Measurements from ENCODE around the gene PLSCR4. TPM values are rescaled to one million over a fixed set of nuclear protein-coding genes. Genes with fewer than 3 reads are reported as not detected.
A peak's percentile ranks its signal among the peaks of the same experiment; 100 is the strongest.

PLSCR4 gene
- total RNA-seq, 1 donor from 2014 or later: 55.6 TPM

GRCh38 chr3:146191051-146191450 is 59.9 kb downstream of the PLSCR4 start:
- DNase-seq: no peak

DNA sequence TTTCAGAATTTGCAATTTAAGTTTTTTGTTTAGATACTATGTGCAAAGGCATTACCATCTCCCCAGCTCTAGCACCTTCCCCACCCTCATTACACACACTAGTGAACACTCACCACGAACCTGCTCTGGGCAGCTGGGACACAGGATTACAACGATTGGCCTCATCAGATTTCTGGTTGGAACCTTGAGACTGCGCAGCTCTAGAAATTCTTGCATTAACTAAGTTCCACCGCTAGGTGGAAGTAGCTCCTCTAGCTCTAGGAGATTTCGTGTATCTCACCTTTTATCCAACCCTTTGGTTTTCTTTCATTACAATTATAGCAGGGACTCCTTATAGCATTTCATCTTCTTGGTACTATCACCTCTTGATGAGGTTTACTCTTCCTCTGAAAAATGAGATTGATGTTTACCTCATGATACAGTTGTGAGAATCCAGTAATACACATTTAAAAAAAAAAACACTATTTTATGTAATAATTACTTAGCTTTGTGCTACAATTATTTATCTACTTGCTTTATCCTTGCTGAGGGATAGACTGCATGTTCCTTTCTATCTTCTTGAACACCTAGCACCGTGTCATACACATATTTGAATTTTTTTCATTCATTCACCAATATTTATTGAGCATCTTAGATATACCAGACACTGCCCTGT is 61.3 kb downstream of the PLSCR4 start:
- DNase-seq: peak; percentile 69

GRCh38 chr3:146187334-146187950 is 63.5 kb downstream of the PLSCR4 start:
- peak; percentile 52 for DNase-seq

DNA sequence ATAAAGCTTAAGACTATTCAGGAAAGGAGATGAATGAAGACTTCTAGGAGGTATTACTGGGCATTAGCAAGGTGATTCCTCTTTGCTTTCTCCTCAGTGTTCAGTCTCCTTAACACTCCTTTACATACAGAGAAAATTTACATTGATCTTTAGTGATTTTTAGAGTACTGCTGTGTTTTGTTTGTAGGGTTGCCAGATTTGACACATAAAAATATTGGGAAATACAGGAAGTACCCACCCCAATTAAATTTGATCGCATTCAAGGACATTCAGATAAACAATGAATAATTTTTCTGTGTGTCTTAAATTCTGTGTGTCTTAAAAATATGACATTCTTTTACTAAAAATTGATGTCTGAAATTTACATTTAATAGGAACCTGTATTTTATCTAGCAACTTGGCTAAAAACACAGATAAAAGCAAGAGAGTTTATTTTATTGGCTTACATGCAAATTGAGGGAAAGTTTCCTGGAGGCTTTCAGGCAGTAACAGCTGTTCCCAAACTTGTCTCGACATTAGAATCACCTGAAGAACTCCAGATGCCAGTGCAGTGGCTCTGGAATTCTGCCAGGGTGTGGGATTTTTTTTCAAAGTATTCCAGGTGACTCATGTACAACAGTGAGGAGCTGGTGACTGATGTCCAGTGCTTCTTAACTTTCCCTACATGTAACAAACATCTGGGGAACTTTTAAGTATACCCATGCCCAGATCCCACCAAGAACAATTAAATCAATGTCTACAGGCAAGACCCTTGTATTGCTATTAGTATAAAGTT is 66.5 kb downstream of the PLSCR4 start:
- DNase-seq: peak; percentile 30

DNA sequence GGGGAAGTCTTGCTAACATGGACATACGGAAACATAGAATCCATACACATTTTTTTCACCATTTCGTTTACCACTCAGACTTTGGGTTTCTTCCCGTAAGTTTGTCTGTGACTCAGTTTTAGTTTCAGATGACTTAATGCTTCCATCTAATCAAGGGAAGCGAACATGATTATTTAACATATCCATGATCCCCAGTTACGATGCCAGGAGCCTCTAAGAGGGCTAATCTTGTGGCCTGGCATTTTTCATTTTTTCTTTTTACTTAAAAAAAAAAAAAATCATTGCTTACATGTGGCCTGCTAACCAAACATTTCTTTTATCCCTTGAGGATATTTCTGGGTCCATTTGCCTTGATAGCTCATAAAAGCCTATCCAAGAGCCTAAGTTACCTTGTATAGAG is 69.7 kb downstream of the PLSCR4 start:
- DNase-seq: no peak

GRCh38 chr3:146180376-146180775 is 70.5 kb downstream of the PLSCR4 start:
- no peak for DNase-seq

GRCh38 chr3:146178006-146178689 is 72.8 kb downstream of the PLSCR4 start:
- peak; percentile 37 for DNase-seq

- DNase-seq: peak; percentile 44
Observed at GRCh38 chr3:146177519-146177918, 73.4 kb downstream of the PLSCR4 start.

- no peak for DNase-seq
Observed at GRCh38 chr3:146177072-146177471, 73.8 kb downstream of the PLSCR4 start.

- no peak for DNase-seq
Observed at GRCh38 chr3:146172586-146172985, 78.3 kb downstream of the PLSCR4 start.

- DNase-seq: no peak
Observed at GRCh38 chr3:146170591-146170990, 80.3 kb downstream of the PLSCR4 start.

DNA sequence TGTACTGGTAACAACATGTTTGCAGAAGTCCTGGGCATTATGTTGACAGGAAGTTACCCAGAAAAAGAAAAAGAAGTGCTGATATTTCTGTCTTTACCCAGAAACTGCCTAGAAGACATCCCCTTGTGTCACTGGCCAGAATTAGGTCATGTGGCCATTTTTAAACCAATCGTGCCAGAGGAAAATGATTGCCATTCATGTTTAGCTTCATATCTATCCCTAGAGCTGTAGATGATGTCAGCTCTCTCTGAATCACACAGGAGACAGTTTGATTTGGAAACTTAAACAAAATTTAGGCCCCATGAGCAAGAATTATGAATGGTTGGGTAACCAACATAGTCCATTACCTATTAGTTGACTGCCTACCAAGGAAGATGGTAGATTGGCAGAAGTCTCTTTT is 81.0 kb downstream of the PLSCR4 start:
- no peak for DNase-seq

DNA sequence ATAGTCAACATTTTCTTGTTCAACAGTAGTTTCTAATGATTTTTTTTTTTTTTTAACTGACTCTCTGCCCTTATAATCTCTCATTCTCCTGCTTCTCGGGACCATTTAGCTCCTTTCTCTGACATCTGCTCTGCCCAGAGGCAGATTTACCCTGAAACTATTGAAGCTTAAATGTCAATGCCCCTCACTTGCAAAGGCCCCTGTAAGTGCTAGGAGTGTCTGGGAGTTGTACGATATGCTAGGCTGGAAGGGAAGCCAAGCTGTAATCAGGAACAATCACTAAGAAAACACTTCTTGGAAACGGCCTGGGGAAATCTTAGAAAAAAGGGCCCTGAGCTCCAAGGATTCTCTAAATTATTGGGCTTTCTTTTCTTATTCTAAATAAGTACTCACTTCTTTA is 84.1 kb downstream of the PLSCR4 start:
- DNase-seq: no peak

DNA sequence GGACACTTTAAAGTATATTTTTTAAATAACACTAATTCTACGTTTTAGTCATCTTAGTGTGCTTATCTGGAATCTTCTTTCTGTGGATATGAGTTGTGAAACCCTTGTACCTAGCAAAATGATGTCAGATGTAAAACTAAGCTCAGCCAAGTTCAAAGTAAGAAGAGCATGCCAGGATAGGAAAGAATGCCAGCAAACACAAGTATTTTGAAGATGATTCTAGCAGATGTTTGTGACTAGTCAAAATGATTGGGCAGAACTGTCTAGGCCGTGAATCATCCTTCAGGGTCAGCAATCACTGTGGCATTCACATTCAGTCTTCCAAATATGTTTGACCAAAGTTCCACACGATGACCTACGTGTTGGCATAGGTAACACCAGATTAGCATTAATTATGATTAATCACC is 84.5 kb downstream of the PLSCR4 start:
- DNase-seq: no peak

DNA sequence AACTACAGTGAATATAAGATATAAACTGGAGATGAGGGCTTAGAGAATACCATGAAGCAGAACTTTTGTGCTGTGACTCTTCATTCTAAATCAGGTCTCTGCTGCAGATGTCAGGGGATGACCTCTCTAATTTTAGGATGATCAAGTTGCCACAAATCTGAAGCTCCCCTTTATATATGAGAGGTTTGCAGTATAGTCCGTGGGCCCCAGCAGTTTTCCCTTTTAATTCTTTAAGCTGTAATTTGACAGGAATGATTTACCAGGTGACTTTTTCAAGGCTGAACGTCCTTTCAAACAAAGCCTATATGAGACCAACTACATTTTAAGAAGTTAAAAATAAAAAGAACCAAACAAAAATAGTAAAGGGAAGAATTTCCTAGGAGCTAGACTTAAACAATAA is 85.0 kb downstream of the PLSCR4 start:
- DNase-seq: no peak

- DNase-seq: no peak
Observed at GRCh38 chr3:146164971-146165769, 85.7 kb downstream of the PLSCR4 start.

DNA sequence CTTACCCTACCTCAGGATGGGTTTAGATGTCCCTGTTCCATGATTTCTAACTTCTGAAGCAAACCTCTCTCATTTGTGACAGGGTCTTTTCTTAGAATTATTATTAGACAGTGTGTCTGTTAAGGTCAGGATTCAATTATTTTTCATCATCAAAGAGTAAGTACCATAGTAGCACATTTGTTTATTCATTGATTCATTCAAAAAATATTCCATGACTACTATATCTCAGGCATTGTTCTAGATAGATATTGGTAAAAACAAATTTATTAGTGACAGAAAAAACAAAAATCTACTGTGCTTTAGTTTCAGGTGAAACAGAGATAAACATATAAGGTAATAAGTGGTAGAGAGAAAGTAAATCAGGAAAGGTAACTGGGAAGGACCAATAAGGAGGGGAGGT is 86.4 kb downstream of the PLSCR4 start:
- DNase-seq: no peak

DNA sequence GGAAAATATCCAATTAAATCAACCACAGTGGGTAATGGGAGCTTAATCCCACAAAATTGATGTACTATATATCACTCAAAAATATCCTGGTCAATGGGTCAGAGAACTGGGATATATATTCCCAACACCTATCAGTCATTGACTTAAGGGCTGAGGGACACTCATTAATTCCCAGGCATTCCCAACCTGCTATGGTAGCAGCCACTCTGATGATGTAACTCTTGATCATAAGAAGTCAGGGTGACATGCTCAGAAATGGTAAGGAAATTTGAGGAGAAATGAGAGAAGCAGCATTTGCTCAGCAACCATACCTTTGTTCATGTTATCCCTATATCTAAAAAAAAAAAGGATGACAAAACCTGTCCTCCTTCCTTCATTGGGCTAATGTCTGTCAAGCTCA is 86.8 kb downstream of the PLSCR4 start:
- no peak for DNase-seq

DNA sequence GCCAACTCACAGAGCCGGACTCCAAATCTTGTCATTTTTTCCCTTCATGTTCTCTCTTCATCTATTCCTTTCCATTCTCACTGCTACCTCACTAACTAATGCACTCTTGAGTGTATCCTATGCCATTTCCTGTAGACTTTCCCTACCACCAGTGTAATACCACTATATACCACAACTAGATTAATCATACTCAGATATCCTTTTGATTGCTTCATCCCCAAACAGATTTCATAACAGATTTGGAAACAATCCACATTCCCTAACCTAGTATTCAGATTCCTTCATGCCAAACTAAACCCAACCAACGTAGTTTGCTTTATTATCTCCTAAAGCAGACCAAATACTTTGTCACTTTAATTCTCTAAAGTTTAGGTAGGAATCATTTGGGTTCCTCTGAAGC is 87.3 kb downstream of the PLSCR4 start:
- no peak for DNase-seq

DNA sequence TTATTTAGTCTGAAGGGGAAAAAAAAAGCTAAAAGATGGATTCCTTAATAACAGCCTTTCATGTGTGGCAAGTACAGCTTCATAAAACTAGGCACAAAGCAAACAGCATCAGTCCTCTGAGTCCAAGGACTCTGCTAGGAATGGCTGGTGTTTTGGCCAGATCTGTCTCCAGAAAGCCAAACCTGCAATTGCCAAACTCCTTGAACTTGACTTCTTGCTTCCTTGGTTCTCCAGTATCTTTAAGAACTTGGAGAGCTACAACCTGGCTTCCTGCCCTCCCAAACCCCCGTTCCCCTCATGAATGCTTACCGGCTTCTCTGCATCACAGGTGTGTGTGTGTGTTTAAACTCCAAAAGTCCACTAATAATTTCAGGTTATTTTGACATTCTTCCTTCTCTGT is 88.3 kb downstream of the PLSCR4 start:
- DNase-seq: no peak

DNA sequence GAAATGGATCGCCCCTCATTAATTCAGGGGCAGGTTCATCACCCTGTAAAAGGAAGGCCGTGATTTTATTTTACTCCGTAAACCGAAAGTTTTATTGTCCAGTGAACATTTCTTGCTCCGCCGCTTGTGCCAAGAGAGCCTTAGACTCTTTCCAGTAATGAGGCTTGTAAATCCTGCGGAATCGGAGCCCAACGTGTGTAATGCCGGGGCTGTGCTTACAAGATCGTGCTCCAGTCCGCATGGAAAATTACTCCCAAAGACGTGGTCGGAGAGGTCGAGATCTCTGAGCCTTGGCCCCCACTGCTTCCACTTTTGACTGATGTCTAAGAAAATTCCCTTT is 89.3 kb downstream of the PLSCR4 start:
- DNase-seq: peak; percentile 72

DNA sequence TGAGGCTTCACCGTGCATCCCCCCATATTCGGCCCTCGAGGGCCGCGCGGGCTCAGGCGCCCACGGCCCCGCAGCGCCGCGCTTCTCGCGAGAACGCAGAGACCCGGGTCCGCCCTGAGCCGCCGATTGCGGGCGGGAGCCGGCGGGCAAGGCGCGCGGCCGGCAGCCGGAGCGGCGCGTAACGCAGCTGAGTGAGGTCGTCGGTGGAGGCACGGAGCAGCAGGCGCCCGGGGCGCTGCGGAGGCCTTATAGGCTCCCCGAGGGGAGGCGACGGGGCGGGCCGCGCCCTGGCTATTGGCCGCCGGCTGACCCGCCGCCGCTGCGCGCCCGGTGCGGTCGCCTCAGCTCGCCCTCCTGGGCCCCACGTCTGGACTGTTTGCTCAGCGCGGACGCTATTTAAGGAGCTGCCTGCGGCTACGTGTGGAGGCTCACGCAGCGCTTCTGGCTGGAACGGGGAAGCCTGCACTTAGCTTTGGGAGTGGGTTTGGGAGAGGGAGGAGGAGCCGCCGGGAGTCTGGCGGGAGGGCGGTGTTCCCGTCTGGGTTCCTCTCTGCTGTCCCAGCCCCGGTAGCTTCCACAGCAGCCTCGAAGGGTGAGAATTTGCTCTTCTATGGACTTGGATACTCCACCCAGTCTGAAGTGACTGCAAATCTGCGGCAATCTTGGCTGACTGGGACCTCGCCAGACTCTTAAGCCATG is 89.8 kb downstream of the PLSCR4 start, which contains the start of gene PLOD2:
PLOD2 (minus strand) TSS at position 221 of the 699 bp plus-strand sequence; CDS start at position 26, 195 bp downstream.
- DNase-seq: peak; percentile 91

Data from tongue (tissue), 2 donors.